ENCODE data around the gene ODAD3.
"Not testable (repeated sequence)": the region's sequence is repeated elsewhere in the genome, so short reads cannot be mapped to it uniquely, and the experiment has no call there.

The ODAD3 gene

DNA sequence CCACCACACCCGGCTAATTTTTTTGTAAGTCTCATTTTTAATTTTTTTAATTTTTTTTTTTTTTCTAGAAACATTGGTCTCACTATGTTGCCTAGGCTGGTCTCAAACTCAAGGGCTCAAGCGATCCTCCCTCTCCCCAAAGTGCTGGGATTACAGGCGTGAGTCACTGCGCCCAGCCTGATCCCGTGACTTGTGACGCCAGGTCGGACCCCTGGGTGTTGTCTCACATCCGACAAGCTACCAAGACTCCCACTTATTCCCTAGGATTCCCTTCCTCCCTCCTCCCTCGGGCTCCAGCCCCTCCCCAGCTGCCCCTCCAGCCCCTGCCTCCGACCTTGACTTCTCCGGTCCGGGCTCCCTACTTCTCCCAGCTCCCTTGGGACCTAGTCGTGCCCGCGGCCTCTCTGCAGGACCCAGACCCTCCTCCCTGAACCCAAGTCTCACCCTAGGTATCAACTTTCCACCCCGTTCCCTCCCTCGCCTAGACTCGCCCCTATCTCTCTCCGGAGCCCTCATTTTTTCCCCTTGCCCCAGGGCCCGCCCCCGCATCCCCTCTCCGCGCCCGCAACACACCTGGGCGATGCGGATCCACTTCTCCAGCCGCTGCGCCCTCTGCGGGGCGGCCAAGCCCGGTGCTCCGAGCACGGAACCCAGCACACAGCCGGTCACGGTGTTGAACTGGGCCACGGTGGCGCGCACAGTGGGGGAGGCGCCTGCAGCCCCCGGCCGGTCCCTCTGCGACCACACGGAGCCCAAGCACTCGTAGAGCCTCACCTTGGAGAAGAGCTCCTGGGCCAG, 28.9 kb downstream of the ODAD3 start:
- DNase-seq (ENCODE audit: low read depth): no peak

DNA sequence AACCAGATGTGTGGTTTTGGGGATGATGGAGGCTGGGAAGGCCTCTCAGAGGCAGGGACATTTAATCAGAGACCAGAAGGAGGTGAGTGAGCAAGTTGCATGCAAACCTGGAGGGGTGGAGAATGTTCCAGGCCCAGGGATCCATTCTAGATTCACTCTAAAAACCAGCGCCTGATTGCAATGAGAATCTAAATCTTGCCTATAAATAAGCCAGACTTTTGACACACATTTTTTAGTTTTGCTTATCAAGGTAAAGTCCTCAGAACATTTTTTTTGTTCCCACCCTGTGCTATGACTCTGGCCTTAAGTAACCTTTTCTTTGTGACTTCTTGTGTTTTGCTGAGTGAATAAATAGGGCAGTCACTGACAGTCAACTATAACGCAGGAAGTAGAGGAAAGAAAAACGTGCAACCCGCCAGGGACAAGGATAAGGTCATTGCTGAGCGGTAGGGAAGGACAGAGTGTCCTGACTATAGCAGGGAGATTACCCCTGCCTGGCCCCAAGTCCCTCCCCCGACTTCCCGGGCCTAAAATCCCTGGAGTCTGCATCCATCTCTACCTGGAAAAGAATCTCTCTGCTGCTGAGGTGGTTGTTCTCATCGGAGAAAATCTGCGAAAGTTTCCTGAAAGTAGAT, 30.2 kb downstream of the ODAD3 start:
- no peak for DNase-seq (ENCODE audit: low read depth)

DNA sequence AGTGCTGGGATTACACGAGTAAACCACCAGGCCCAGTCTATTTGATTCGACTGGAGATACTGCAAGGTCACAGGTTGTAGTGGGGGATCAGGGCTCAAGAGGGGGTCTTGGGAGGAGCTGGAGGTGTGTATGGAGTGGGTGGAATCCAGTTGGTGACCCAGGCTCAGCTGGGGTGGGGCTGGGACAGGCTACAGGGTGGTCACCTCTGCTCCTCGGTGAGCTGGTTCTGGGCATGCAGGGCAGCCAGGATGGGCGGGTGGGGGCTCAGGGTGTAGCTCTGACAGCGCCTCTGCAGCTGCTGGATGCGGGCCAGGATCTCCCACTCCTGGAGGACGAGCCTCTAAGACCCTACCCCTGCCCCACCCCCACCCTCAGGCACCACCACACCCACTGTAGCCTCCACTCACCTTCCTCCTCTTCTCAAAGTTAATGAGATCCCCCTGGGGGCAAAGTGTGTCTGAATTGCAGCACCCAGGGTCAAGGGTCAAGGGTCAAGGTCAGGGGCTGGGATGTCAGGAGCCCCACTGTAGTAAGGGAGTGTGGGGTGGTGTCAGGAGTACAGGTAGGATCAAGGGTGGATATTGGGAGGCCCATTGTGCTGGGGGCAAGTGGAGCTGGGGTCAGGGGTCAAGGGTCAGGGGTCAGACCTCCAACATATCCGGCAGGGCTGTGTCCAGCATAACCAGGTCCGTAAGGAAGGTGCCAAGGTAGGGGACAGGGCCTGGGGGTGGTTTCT, 32.9 kb downstream of the ODAD3 start:
- DNase-seq (ENCODE audit: low read depth): no peak

DNA sequence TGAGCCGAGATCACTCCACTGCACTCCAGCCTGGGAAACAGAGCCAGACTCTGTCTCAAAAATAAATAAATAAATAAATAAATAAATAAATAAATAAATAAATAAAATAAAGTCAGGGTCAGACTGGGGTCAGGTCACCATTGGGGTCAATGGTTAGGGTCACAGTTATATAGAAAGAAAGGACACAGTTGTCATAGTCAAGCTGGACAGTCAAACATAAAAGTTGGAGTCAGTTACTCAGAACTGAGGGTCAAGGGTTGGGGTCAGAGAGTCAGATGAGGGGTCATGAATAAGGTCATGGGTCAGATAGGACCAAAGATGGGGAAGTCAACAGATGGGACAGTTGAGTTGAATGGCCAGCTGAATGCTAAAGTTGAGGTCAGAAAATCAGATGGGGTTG, 34.1 kb downstream of the ODAD3 start:
- DNase-seq (ENCODE audit: low read depth): no peak

DNA sequence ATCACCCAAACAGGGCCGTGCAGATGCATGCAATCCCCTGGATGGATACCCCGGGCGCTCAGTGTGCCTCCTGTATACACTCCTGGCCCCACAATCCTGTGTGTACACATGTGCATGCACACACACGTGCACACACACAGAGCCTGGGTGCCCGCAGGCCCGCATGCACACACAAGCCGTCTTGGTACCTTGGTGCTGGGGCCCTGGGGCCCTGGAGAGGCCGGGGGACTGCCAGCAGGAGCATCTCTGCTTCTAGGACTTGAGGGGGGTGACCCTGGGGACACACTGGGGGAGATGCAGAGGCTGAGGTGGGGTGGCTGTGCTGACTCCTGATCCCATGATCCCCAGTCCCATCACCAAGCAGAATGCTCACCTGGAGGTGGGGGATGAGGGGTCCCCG, 35.3 kb downstream of the ODAD3 start:
- no peak for DNase-seq (ENCODE audit: low read depth)

DNA sequence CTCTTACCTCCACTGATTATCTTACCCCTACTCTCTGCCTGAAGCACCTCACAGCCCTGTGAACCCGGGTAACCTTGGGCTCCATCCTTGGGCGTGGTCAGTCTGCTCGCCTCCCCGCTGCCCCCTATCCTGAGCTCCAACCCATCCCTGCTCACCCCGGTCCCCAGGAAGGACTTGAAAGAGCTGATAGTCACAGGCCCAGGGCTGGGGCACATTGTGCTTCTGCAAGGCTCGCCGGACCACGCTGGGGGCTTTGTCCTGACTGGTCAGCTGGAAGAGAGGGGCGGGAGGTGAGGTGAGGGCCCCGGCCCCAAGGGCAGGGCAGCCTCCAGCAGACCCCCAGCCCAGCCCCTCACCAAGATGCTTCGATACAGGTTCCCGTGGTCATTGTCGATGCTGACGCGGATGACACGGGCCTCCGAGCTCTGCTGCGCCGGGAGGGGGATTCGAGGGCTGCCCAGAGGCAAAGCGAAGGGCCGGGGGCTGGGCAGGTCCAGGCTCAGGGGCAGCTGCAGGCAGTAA, 37.8 kb downstream of the ODAD3 start:
- no peak for DNase-seq (ENCODE audit: low read depth)

DNA sequence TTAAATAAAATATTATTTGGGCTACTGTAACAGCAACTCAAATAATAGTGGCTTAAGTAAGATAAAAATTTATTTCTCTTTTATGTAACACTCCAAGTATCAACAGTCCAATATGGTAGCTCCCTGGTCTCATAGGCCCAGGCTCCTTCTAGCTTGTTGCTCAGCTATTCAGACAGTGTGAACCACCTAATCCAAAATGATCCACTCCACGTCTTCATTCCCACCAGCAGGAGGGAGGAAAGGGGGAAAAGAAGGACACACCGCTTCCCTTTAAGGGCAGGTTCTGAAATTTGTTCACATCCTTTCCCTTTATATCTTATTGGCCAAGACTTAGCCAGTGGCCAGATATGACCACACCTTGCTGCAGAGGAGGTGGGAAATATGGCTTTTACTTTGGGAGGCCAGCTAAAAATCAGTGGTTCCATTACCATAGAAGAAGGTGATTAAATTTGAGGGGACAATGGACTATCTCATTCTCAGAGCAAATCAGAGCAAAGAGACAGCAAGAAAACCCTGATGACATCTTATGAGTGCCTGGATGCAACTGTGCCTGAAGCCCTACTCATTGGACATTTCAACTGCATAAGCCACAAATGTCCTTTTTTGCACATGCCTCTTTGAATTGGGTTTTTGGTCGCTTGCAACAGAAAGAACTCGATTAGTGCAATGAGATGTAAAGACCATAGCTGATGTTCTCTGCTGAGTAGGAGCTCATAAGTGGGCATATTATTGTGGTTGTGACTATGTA, 43.8 kb downstream of the ODAD3 start:
- no peak for DNase-seq (ENCODE audit: low read depth)

DNA sequence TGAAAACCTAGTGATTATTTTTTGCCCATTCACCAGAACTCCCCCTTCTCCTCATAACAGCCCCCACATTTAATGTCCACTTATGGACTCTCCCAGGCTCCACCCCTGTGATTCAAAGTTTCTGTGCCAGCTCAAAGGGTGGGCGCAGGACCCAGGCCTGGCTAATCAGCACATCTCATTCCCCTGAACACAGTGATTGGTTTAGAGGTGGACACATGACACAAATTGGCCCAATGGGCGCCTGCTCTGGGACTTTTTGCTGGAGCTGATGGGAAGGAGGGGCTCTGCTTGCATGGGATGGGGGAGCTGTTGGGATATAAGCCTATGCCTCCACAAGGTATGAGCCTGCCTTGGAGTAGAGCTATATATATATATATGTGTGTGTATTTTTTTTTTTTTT, 44.6 kb downstream of the ODAD3 start:
- DNase-seq (ENCODE audit: low read depth): no peak

DNA sequence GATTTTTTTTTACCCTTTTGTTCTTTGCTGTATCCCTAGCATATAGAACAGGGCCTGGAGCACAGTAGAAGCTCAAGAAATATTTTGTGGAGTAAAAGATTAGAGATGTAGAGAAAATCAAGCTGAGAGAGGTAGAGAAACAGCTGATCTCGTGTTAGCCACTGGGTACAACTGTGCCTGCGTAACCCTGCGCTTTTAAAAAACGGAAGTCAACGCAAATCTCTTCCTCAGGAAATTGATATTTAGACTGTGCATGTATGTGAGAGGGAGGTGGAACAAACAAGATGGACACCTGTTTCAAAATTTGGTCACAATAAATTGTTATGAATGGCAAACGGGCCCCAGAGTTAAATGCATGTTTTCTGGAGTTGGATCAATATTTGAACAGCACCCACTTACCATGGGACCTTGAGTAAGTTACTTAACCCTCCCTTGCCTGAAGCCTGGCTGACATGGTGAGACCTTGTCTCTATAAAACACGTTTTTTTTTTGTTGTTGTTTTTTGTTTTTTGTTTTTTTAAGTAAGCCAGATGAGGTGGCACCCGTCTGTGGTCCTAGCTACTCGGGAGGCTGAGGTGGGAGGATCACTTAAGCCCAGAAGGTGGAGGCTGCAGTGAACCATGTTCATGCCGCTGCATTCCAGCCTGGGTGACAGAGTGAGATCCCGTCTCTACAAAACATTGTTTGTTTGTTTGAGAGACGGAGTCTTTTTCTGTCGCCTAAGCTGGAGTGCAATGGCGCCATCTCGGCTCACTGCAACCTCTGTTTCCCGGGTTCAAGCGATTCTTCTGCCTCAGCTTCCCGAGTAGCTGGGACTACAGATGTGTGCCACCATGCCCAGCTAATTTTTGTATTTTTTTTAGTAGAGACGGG, 47.5 kb downstream of the ODAD3 start:
- DNase-seq (ENCODE audit: low read depth): no peak

DNA sequence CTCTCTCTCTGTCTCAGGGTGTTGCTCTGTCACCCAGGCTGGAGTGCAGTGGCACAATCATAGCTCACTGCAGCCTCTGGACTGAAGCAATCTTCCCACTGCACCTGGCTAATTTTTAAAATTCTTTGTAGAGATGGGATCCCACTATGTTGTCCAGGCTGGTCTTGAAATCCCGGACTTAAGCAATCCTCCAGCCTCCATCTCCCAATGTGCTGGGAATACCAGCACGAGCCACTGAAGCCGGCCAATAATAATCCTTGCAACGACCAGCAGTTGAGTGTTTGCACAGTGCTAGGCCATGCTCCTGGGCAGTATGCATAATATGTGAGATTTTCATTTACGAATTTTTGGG, 50.2 kb downstream of the ODAD3 start:
- no peak for DNase-seq (ENCODE audit: low read depth)

DNA sequence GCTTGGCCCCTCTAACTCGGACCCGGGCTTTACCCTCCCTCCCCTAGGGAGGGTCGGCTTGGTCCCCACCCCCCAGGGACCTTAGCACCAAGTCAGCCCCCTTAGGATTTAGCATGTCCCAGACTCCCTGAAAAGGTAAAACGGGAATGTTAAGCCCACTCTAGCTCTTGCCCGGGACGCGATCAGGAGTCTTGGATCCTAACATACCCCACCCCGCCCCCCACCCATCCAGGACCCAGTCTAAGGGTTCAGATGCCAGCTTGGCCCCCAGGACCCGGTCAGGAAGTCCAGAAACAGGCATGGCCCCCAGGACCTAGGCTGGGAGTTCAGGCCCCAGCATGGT, 51.2 kb downstream of the ODAD3 start:
- no peak for DNase-seq (ENCODE audit: low read depth)

DNA sequence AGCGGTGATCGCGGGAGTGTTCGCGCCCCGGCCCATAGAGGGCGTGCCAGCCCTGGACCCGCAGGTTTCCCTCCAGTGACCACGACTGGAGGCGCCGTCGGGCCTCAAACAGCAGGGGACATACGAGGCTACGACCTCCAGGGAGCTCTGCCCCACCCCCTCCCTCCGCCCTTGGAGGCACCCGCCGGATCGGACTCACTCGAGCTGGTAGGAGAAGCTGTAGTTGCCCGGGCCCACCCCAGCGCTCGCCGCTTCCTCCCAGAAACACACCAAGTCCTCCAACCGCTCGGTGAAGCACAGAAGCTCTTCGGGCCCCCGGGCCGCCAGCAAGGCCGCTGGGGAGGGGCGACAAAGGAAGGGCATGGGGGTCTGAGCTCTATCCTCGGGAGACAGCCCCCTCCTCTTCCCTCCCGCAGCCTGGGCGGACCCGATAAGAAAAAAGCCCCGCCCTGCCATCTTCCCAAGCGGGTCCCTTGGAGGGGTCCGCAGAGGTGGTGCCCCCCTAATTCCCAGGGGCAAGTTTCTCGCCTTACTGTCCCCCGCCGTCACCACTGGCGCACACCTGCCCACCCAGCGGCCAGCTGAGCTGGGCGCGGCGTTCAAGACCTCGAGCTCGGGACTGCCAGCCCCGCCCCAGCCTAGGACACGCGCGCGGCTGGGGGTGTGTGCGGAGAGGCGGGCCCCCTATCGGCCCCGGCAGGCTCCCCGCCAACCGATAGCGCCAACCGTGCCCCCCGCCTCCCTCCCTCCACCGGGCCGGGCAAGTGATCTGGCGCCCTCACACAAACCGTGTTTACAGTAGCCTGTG, 51.8 kb downstream of the ODAD3 start:
- peak; percentile 28 for DNase-seq (ENCODE audit: low read depth)

DNA sequence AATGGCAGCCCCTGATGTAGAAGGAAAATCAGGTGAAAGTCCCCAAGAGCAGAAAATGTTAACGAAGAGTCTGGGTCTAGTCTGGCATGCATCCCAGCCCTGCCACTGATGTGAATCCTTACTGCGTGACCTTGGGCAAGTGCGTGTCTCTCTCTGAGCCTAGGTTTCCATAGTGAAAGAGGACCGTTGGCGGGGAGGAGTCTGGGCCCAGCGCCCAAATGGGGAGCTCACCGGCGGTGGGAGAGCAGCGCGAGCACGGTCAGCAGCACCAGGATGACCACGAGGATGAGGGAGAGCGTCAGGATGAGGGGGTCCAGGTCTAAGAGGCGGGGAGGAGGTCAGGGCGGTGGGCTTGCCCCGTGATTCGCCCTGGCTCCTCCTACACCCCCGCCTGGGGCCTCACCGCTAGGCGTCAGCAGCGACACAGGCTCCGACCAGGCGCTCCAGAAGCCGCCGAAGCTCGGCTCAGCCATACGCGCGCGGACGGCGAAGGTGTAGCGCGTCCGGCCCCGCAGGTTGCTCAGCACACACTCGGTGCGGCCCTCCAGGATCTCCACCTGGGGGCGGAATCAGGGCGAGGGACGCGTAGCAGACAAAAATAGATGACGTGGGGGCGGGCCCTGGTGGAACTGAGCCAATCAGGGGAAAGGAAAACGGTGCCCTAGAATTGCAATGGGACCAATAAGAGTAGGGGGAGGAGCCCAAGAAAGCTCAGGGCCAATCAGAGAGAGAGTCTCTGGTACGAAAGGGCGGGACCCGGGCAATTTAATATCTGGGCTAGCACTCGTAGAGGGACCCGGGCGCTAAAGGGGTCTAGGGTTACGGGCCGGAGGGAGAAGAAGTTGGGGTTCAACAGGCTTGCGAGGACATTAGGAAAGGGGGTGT, 54.0 kb downstream of the ODAD3 start:
- peak; percentile 98 for DNase-seq (ENCODE audit: low read depth)

DNA sequence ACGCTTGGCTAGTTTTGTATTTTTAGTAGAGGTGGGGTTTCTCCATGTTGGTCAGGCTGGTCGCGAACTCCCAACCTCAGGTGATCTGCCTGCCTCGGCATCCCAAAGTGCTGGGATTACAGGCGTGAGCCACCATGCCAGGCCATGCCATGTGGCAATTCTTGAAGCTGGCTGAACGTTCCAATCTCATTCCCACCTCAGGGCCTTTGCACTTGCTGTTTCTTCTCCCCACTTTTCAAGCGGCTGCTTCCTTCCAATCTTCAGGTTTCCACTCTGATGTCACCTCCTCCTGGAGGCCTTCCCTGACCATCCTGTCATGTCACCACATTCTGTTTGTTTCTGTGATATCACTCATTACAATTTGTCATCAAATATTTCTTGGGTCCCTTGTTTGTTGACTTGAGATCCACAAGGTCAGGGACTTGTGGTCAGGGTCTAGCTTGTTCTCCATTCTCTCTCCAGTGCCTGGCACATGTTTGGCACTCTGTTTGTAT, 55.0 kb downstream of the ODAD3 start:
- no peak for DNase-seq (ENCODE audit: low read depth)

DNA sequence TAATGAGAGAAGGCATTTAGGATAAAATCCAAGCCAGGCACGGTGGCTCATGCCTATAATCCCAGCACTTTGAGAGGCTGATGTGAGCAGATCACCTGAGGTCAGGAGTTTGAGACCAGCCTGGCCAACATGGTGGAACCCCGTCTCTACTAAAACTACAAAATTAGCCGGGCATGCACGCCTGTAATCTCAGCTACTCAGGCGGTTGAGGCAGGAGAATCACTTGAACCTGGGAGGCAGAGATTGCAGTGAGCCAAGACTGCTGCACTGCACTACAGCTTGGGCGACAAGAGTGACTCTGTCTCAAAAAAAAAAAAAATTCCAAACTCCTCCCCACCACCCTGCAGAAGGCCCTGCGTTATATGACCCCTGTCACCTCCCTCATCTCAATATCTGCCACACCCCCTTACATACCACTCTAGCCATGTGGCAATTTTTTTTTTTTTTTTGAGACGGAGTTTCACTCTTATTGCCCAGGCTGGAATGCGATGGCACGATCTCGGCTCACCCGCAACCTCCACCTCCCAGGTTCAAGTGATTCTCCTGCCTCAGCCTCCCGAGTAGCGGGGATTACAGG, 55.6 kb downstream of the ODAD3 start:
- DNase-seq (ENCODE audit: low read depth): not testable (repeated sequence)

DNA sequence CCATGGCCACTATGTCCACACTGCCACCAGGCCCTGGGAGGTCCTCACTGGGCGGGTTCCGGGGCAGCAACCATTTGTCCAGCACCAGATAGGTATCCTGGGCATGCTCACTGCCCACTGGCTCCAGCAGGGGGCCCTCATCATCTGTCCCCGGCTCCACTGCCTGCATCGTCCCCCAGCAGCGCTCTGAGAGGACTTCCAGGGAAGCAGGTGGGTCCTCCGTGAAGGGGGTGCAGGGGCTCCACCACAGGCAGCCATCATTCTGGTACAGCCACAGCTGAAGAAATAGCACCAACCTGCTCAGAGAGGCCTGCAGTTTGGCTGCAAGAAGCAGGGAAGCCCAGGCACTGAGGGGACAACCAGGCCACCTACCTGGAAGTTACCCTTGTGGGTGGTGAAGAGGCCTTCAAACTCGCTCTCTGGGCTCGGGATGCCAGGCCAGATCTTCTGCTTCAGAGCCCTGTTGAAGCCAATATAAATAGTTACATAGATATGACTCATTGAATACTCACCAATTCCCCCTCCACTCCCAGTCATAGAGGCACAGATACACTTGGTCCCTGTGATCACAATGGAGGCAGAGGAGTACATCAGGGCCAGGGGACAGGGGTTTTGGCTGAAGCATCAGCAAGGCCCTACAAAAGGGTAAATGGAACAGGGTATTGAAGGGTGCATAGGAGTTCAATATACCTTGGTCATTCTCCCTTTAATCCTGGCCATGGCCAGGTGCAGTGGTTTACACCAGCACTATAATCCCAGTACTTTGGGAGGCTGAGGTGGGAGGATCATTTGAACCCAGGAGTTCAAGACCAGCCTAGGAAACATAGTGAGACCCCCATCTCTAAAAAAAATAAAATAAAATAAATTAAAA, 56.4 kb downstream of the ODAD3 start:
- DNase-seq (ENCODE audit: low read depth): peak; percentile 87

DNA sequence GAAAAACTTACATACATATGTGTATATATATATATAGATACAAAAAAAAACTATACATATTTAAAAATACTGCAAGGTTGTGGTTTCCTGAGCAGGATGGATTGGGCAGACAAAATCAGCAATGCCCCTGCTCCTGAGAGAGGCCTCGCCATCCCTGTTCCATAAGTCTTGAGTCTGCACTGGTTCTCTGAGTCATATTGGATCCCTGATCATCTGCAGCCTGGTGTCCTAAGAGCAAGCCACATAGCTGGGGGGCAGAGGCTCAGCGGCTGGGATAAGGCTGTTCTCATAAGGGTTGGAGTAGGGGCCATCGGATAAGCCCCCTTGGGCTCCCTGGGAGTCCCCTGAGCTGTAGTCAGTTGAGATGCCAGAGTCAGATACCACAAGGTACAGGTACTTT, 57.2 kb downstream of the ODAD3 start:
- peak; percentile 52 for DNase-seq (ENCODE audit: low read depth)

DNA sequence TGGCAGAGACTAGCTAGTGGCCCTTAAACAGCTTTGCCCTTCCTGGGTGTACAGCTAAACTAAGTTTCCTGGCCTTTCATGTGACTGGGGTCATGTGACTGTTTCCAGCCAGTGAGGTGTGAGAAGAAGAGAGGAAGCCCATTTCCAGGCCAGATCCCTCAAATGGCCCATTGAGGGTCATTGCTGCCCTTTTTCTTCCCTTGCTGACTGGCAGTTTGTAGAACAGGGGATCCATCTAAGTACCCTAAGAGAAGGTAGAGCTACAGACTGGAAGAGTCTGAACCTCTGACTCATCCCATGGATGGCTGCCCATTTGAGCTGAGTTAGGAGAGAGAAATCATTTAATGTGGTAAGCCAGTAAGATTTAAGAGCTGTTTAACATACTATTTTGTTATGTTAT, 57.7 kb downstream of the ODAD3 start:
- DNase-seq (ENCODE audit: low read depth): peak; percentile 93

All from EH (cell line).